Jurkat, Clone E6-1 (cell line): ENCODE results near the gene PTPN18.
"Not testable (repeated sequence)": the region's sequence is repeated elsewhere in the genome, so short reads cannot be mapped to it uniquely, and the experiment has no call there.

Experiments
- DNase-seq: peaks from one replicate; pipeline ENCODE4 v3.0.0-alpha.2; 2011; ENCODE audit warnings: low read depth, low spot score
- H3K4me3 ChIP-seq: 2 replicates; pipeline ENCODE4 v1.5.1; 2011; ENCODE audit warnings: mild to moderate bottlenecking, low read length, control low read depth, moderate library complexity

PTPN18 gene

GRCh38 chr2:130393318-130393910, 37.6 kb downstream of the PTPN18 start:
- DNase-seq: no peak
- H3K4me3 ChIP-seq: no peak overlapping the region

GRCh38 chr2:130406280-130406679, 50.4 kb downstream of the PTPN18 start:
- H3K4me3 ChIP-seq, DNase-seq: not testable (repeated sequence)

- not testable (repeated sequence) for DNase-seq, H3K4me3 ChIP-seq
Measured at GRCh38 chr2:130416693-130417092, 60.8 kb downstream of the PTPN18 start.

- not testable (repeated sequence) for H3K4me3 ChIP-seq
Measured at GRCh38 chr2:130418845-130419244, 63.0 kb downstream of the PTPN18 start.

More at GRCh38 chr2:130418845-130419244, 63.0 kb downstream of the PTPN18 start:
- DNase-seq: not testable (repeated sequence)
